ENCODE results near the gene TSPEAR. TPM values are rescaled to one million over a fixed set of nuclear protein-coding genes. Genes with fewer than 3 reads are reported as not detected.
A peak's percentile ranks its signal among the peaks of the same experiment; 100 is the strongest.

The TSPEAR gene
- total and polyA plus RNA-seq, 2 of the 13 experiments (the other 11 are each of a cell fraction or from before 2014, with no cell fraction given), result 0.07 to 0.32 TPM

- no peak for TF ChIP-seq MATR3 (CRISPR knock-in tag; IDR thresholded peaks at IDR 0.05)
- no peak for TF ChIP-seq GRHL1 (CRISPR knock-in tag; conservative IDR thresholded peaks at IDR 0.05)
- no peak for TF ChIP-seq ZNF83 (CRISPR knock-in tag; IDR thresholded peaks at IDR 0.05; ENCODE audit: borderline replicate concordance)
- no peak for TF ChIP-seq ZNF746 (CRISPR knock-in tag; IDR thresholded peaks at IDR 0.05)
- TF ChIP-seq ZNF850 (CRISPR knock-in tag; conservative IDR thresholded peaks at IDR 0.05), result no peak
- no peak for TF ChIP-seq ZNF672 (CRISPR knock-in tag; IDR thresholded peaks at IDR 0.05)
- TF ChIP-seq HNRNPUL1 (IDR thresholded peaks at IDR 0.05; ENCODE audit: low read depth, low read length), result no peak
- no peak for TF ChIP-seq MLX (CRISPR knock-in tag; IDR thresholded peaks at IDR 0.05)
- TF ChIP-seq HOXA9 (CRISPR knock-in tag; IDR thresholded peaks at IDR 0.05; ENCODE audit: borderline replicate concordance), result no peak
- TF ChIP-seq HHEX (CRISPR knock-in tag; IDR thresholded peaks at IDR 0.05), result no peak
- TF ChIP-seq KLF13 (CRISPR knock-in tag; IDR thresholded peaks at IDR 0.05), result no peak
- no peak for TF ChIP-seq MTA3 (CRISPR knock-in tag; IDR thresholded peaks at IDR 0.05)
- no peak for TF ChIP-seq ZBTB25 (CRISPR knock-in tag; IDR thresholded peaks at IDR 0.05)
- 0 out of 2 replicates have a peak, but pooled peaks have one; percentile 18 for TF ChIP-seq KMT2B (CRISPR knock-in tag; IDR thresholded peaks at IDR 0.05)
- no peak for TF ChIP-seq ZBTB20 (CRISPR knock-in tag; IDR thresholded peaks at IDR 0.05; ENCODE audit: borderline replicate concordance, low read depth)
- 0 out of 2 replicates have a peak, but pooled peaks have one; percentile 19 for TF ChIP-seq ZBTB10 (CRISPR knock-in tag; IDR thresholded peaks at IDR 0.05; ENCODE audit: borderline replicate concordance)
- TF ChIP-seq USF2 (IDR thresholded peaks at IDR 0.05; ENCODE audit: low read depth, low read length), result no peak
- peak; percentile 26; the same call in 1 of the 2 replicates for TF ChIP-seq USF2 (CRISPR knock-in tag; IDR thresholded peaks at IDR 0.05; ENCODE audit: borderline replicate concordance)
- TF ChIP-seq ZNF737 (CRISPR knock-in tag; IDR thresholded peaks at IDR 0.05; ENCODE audit: borderline replicate concordance), result no peak
- TF ChIP-seq ZSCAN29 (CRISPR knock-in tag; conservative IDR thresholded peaks at IDR 0.05), result no peak
- no peak for TF ChIP-seq ZNF589 (CRISPR knock-in tag; conservative IDR thresholded peaks at IDR 0.05)
Observed at GRCh38 chr21:44506279-44507255, 204.8 kb downstream of the TSPEAR start (continued).
